ENCODE results near the gene PHACTR2.

Gene PHACTR2

DNA sequence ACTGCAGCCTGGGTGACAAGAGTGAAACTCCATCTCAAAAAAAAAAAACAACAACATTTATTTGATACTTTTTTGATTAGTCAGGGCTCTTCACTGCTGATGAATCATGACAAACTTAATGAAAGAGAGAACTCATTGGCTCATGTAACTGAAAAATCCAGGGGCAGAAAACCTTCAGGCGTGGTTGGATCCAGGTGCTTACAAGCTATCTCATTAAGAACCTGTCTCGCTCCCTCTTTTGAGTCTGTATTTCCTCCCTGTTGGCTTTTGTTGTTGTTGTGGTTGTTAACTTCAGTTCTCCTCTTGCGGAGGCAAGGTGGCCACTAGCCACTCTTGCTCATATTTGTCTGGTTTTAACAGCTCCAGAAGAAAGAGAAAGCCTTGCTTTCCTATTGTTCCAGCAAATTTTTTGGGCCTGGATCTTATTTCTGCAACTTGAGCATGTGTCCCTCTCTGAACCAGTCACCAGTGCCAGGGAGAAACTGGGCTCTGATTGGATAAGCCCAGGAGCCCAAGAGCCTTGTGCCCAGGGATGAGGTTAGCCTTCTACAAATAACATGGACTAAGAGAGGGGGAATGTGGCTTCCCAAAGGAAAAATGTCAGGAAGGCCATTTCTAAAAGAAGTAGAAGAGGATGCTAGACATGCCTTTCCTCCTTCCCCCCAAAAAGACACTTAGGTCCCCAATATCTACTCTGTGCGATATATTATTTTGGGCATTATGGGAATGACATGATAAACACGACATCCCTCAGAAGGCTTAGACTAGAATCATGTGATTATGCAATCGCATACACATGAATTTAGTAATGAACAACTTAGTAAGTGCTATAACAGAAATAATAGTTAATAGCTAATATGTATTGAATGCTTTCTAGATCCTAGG, 64.5 kb downstream of the PHACTR2 start:
- no peak for DNase-seq (ENCODE audit: low read depth, low spot score)

- DNase-seq (ENCODE audit: low read depth, low spot score) = no peak
Measured at GRCh38 chr6:143742955-143743255, 65.1 kb downstream of the PHACTR2 start.

- DNase-seq (ENCODE audit: low read depth, low spot score) = no peak
Measured at GRCh38 chr6:143743301-143744166, 65.8 kb downstream of the PHACTR2 start.

- no peak for DNase-seq (ENCODE audit: low read depth, low spot score)
Measured at GRCh38 chr6:143744551-143745165, 66.9 kb downstream of the PHACTR2 start.

DNA sequence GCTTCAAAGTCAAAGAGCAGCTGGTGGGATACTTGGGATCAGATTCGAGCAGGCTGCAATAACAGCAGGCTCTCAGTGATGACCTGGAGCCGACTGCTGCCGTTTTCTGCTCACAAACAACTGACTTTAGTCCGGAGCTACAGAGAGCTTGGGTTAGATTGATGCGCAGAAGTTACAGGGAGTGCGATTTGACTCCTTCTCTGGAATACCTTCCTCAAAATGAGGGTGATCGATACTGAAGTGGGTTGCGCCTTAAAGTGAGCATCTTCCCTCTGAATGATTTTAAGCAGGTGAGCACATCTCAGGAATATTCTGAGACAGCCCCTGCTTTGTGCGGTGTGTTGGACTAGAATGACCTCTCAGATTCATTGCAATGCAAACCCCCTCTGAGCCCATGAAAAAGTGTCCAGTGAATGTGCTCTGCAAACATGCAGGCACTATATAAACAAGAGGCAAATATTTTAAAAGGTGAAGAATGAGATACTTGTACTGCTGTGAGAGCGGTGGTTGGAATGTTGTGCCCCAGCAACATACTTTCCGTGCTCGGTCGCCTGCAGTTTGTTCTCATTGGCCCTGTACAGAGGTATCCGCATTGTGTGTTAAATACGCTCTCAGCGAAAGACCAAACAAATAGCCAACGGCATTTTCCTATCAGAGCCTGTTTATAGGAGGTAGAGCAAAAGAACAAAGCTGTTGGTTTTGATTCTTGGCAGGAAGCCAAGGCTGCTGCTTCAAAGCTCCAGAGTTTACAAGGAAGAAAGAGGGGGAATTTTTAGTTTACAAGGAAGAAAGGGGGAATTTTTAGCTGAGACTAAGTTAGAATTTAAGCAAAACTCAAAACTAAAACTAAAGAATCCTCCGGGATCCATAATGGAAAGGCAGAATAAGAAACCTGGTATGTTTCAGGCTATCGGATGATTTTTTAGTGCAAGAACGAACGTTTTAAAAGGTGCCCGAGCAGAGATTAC, 67.7 kb downstream of the PHACTR2 start:
- DNase-seq (ENCODE audit: low read depth, low spot score) = peak; percentile 29

- no peak for DNase-seq (ENCODE audit: low read depth, low spot score)
Measured at GRCh38 chr6:143746202-143747119, 68.7 kb downstream of the PHACTR2 start.

- DNase-seq (ENCODE audit: low read depth, low spot score) = no peak
Measured at GRCh38 chr6:143747347-143747842, 69.6 kb downstream of the PHACTR2 start.

- DNase-seq (ENCODE audit: low read depth, low spot score) = no peak
Measured at GRCh38 chr6:143749891-143750290, 72.1 kb downstream of the PHACTR2 start.

DNA sequence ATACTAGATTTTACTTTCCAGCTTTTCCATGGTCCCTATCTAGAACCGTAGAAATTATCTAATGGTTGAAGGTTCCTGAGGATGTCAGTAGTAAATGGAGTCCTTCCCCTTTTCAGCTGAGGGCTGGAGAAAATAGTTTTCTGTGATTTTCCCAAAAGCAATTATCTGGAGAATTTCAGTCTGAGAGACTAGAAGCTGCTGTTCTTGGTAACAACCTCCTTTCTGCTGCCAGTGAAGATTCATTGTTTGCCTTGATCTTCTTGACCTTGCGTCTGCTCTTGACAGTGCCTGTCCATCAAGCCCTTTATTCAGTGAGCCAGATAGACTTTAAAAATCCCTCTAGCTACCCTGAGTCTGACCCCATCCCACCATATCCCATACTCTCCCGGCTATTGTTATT, 73.1 kb downstream of the PHACTR2 start:
- no peak for DNase-seq (ENCODE audit: low read depth, low spot score)

DNA sequence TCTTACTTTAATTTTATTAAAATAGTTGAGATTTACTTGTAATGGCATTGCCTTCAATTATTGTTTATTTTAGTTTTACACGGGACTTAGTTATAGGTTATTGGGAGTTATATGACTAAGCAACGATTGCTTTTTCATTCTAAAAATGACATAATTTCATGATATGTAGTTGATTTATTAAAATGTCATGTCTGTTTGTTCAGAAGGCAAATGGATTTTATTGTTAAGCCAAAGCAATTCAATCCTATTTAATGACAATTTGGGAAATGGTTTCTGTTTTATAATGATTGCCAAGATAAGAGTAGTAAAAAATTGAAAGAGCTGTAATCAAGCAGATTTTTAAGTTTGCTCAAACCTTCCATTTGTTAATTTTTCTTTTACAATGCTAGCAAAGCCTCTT, 74.7 kb downstream of the PHACTR2 start:
- DNase-seq (ENCODE audit: low read depth, low spot score) = no peak

DNA sequence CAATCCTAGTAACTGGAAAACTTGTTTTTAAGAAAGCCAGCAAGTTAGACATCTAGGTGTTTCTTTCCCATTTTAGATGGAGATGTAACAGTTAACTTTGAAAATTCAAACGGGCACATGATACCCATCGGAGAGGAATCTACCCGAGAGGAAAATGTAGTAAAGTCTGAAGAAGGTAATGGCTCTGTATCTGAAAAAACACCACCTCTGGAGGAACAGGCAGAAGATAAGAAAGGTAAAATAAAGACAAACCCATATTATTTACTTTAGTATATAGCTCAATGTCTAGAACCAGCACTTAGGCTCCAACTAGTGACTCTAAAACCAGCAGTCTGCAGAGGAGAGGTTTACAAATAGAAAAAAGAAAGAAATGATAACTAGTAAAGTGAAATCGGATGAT, 75.9 kb downstream of the PHACTR2 start:
- DNase-seq (ENCODE audit: low read depth, low spot score) = no peak

- DNase-seq (ENCODE audit: low read depth, low spot score) = no peak
Measured at GRCh38 chr6:143754204-143754603, 76.4 kb downstream of the PHACTR2 start.

- DNase-seq (ENCODE audit: low read depth, low spot score) = no peak
Measured at GRCh38 chr6:143755301-143755744, 77.6 kb downstream of the PHACTR2 start.

- DNase-seq (ENCODE audit: low read depth, low spot score) = no peak
Measured at GRCh38 chr6:143757346-143757832, 79.6 kb downstream of the PHACTR2 start.

- DNase-seq (ENCODE audit: low read depth, low spot score) = no peak
Measured at GRCh38 chr6:143758551-143758950, 80.8 kb downstream of the PHACTR2 start.

GRCh38 chr6:143759666-143760065, 81.9 kb downstream of the PHACTR2 start:
- DNase-seq (ENCODE audit: low read depth, low spot score) = no peak

DNA sequence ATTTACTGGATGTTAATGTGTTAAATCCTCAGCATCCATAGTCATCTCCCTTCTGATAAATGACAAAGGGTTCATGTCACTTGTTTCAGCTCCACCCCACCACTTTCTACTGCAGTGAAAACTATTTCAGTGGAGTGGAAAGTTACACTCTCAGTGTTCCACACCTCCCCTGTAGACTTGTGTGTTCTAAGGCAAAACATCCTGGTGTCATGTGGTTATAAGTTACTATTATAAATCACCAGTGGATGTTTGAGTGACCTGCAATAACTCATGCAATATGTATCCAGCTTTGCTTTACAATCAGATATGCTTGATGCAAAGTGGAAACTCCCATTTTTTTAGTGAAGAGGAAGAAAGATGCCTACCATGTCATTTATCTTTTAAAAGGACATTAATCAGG, 83.3 kb downstream of the PHACTR2 start:
- no peak for DNase-seq (ENCODE audit: low read depth, low spot score)

GRCh38 chr6:143762126-143762525, 84.4 kb downstream of the PHACTR2 start:
- no peak for DNase-seq (ENCODE audit: low read depth, low spot score)

DNA sequence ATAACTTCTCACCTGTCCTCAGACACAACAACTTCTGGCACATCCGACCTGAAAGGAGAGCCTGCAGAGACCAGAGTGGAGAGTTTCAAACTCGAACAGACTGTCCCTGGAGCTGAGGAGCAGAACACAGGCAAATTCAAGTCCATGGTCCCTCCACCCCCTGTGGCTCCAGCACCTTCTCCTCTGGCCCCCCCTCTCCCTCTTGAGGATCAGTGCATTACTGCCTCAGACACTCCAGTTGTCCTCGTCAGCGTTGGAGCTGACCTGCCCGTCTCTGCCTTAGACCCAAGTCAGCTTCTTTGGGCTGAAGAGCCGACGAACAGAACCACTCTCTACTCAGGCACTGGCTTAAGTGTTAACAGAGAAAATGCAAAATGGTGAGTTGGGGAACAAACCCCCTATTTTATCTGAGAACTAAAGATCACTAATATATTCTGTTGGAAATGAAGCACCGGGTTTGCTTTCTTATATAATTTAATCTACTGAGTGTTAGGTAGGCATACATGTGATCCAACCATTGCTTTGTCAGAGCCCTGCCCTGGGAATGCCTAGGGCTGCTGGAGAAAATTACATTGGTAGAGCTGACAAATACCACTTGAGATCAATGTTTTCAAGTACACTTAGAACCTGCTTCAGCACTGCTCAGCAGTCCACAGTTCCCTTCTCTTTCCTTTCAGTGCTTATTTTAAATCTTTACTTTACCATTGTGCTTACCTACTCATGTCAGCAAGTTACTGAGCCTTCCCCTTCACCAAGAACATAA, 87.8 kb downstream of the PHACTR2 start:
- DNase-seq (ENCODE audit: low read depth, low spot score) = no peak
